GM23248 (cell line): Measurements from ENCODE around the gene MYO3A. TPM values are rescaled to one million over a fixed set of nuclear protein-coding genes. Genes with fewer than 3 reads are reported as not detected.

Source experiments
- DNase-seq: peaks from one replicate; pipeline ENCODE4 v3.0.0-alpha.2; 2015
- H2AFZ ChIP-seq: fragments of 200-600 bp; sonication (generic); 2 replicates; pipeline ENCODE4 v1.6.1; 2016; ENCODE audit warnings: antibody characterized with exemption
- H3F3A ChIP-seq: fragments of 200-600 bp; sonication (generic); 2 replicates; pipeline ENCODE4 v1.6.1; 2016; ENCODE audit warnings: mild to moderate bottlenecking, antibody characterized with exemption, mixed run types; ENCODE audit not compliant: insufficient read depth
- H3K27ac ChIP-seq: fragments of 200-600 bp; sonication (generic); 2 replicates; pipeline ENCODE4 v1.5.1; 2016; ENCODE audit warnings: mild to moderate bottlenecking
- H3K27me3 ChIP-seq: fragments of 200-600 bp; sonication (generic); replicated peaks from 2 replicates; pipeline ENCODE4 v1.6.1; 2016; ENCODE audit warnings: mild to moderate bottlenecking; ENCODE audit not compliant: insufficient read depth
- H3K36me3 ChIP-seq: fragments of 200-600 bp; sonication (generic); 2 replicates; pipeline ENCODE4 v1.6.1; 2016; ENCODE audit warnings: low read depth, mild to moderate bottlenecking
- H3K4me1 ChIP-seq: fragments of 200-600 bp; sonication (generic); 2 replicates; pipeline ENCODE4 v1.6.1; 2016; ENCODE audit warnings: mild to moderate bottlenecking; ENCODE audit not compliant: insufficient read depth
- H3K4me2 ChIP-seq: fragments of 200-600 bp; sonication (generic); one replicate; pipeline ENCODE4 v1.6.1; 2016; ENCODE audit warnings: mild to moderate bottlenecking; ENCODE audit not compliant: unreplicated experiment
- H3K4me3 ChIP-seq: fragments of 200-600 bp; sonication (generic); 2 replicates; pipeline ENCODE4 v1.5.1; 2016; ENCODE audit warnings: mild to moderate bottlenecking
- H3K79me2 ChIP-seq: fragments of 200-600 bp; sonication (generic); 2 replicates; pipeline ENCODE4 v1.6.1; 2016; ENCODE audit warnings: mild to moderate bottlenecking; ENCODE audit not compliant: insufficient read depth
- H3K9ac ChIP-seq: fragments of 200-600 bp; sonication (generic); 2 replicates; pipeline ENCODE4 v1.6.1; 2016; ENCODE audit warnings: mild to moderate bottlenecking
- H3K9me2 ChIP-seq: fragments of 200-600 bp; sonication (generic); 2 replicates; pipeline ENCODE4 v1.6.1; 2016; ENCODE audit warnings: mixed run types, mild to moderate bottlenecking, moderate library complexity; ENCODE audit not compliant: insufficient read depth
- H3K9me3 ChIP-seq: fragments of 200-600 bp; sonication (generic); one replicate; pipeline ENCODE4 v1.6.1; 2017; ENCODE audit warnings: low read depth
- H4K20me1 ChIP-seq: fragments of 200-600 bp; sonication (generic); 2 replicates; pipeline ENCODE4 v1.6.0; 2016; ENCODE audit not compliant: insufficient read depth
- EZH2 ChIP-seq: fragments of 200-600 bp; sonication (generic); IDR thresholded peaks from 2 replicates; pipeline ENCODE4 v1.6.1; 2018; ENCODE audit warnings: antibody characterized with exemption, mild to moderate bottlenecking; ENCODE audit not compliant: insufficient read depth, poor library complexity, severe bottlenecking
- EZH2phosphoT487 ChIP-seq: fragments of 200-600 bp; sonication (generic); IDR thresholded peaks from 2 replicates; pipeline ENCODE4 v1.6.1; 2018; ENCODE audit warnings: antibody characterized with exemption, moderate library complexity, mild to moderate bottlenecking, low read depth; ENCODE audit not compliant: insufficient read depth
- WGBS, 2 experiments: methylation state at CpG; one replicate each; pipeline ENCODE4 v1.1.6; 2015 to 2017; ENCODE audit warnings: low lambda C conversion rate in 2 of 2, low coverage in 1 of 2; ENCODE audit errors: missing lambda C conversion rate in 2 of 2; 5-methylcytosine and 5-hydroxymethylcytosine counted together
- in situ Hi-C: fragments of 300-500 bp; cut with MboI; formaldehyde crosslinking; loops from 2 replicates; pipeline ENCODE4 v1.15.0; 2020
- polyA plus RNA-seq: library from polyadenylated mRNA; unstranded; fragments of >200 nt; fragmentation: Nextera tagmentation; extraction: Ambion mirVana; gene quantifications from 2 replicates; pipeline ENCODE4 v1.2.1, GENCODE V29; 2016
- total RNA-seq: library from RNA; depleted of rRNA; stranded (reverse); fragments of >200 nt; shearing (Covaris generic); gene quantifications from 2 replicates; pipeline ENCODE4 v1.2.3, GENCODE V29; 2014

Gene MYO3A
- total and polyA plus RNA-seq, 2 experiments from 2014 or later, result not detected

GRCh38 chr10:25912866-25913265 is 21.2 kb upstream of the MYO3A start:
- Histone ChIP-seq H3F3A (no peaks in the 10 kb centered on the region), H3K9me2 (no peaks in the 10 kb centered on the region), H3K4me1 (no peaks in the 10 kb centered on the region), H3K9me3 (no peaks in the 10 kb centered on the region), H3K4me3 (no peak overlapping the region), H4K20me1 (no peaks in the 10 kb centered on the region), H3K79me2 (no peaks in the 10 kb centered on the region), H2AFZ (no peak overlapping the region), H3K27me3 (no peaks in the 10 kb centered on the region), H3K36me3 (no peaks in the 10 kb centered on the region), H3K27ac (no peak overlapping the region), H3K4me2 (no peak overlapping the region), H3K9ac (no peak overlapping the region)
- no peak for DNase-seq
- TF ChIP-seq EZH2phosphoT487, result no peak
- TF ChIP-seq EZH2, result no peak
- 0% methylated on average over 2 of the region's 2 CpGs for WGBS, 2 experiments
- in situ Hi-C loops, result no loop called here

- Histone ChIP-seq H3K9ac (no peak overlapping the region), H3K4me1 (no peaks in the 10 kb centered on the region), H3K27me3 (no peaks in the 10 kb centered on the region), H3K4me2 (no peak overlapping the region), H3K9me3 (no peaks in the 10 kb centered on the region), H3K4me3 (no peak overlapping the region), H2AFZ (no peak overlapping the region), H3K9me2 (no peaks in the 10 kb centered on the region), H3F3A (no peaks in the 10 kb centered on the region), H3K79me2 (no peaks in the 10 kb centered on the region), H3K27ac (no peak overlapping the region), H4K20me1 (no peaks in the 10 kb centered on the region), H3K36me3 (no peaks in the 10 kb centered on the region)
- WGBS, 2 experiments, result 14 to 19% methylated on average over 2 of the region's 2 CpGs
- no peak for TF ChIP-seq EZH2phosphoT487
- no peak for TF ChIP-seq EZH2
- in situ Hi-C loops, result no loop called here
- no peak for DNase-seq
These were observed 19.3 kb upstream of the MYO3A start for GRCh38 chr10:25914776-25915175.

- Histone ChIP-seq H3K79me2 (no peaks in the 10 kb centered on the region), H3K4me3 (no peak overlapping the region), H3K9me3 (no peaks in the 10 kb centered on the region), H3K27ac (no peak overlapping the region), H3K4me1 (no peaks in the 10 kb centered on the region), H3K9me2 (no peaks in the 10 kb centered on the region), H2AFZ (no peak overlapping the region), H3K4me2 (no peak overlapping the region), H3K27me3 (peaks cover 12% of the 10 kb centered on the region; the same call in 1 of the 2 replicates), H3F3A (no peaks in the 10 kb centered on the region), H3K9ac (no peak overlapping the region), H3K36me3 (no peaks in the 10 kb centered on the region), H4K20me1 (no peaks in the 10 kb centered on the region)
- WGBS, 2 experiments, result 5 to 9% methylated on average over 14 to 35 of the region's 35 CpGs
- in situ Hi-C loops, result no loop called here
- DNase-seq, result no peak
- TF ChIP-seq EZH2phosphoT487 (no peak), EZH2 (no peak)
These were observed 651 bp downstream of the MYO3A start for GRCh38 chr10:25934621-25935139.

- TF ChIP-seq EZH2phosphoT487 (no peak), EZH2 (no peak)
- no peaks in the 10 kb centered on the region for H3K36me3 ChIP-seq
- H3K9me3 ChIP-seq, result no peaks in the 10 kb centered on the region
- no peak overlapping the region for H3K4me2 ChIP-seq
- DNase-seq, result no peak
- H2AFZ ChIP-seq, result no peak overlapping the region
- H3K9me2 ChIP-seq, result no peaks in the 10 kb centered on the region
- H3K4me3 ChIP-seq, result no peak overlapping the region
- no peaks in the 10 kb centered on the region for H3K79me2 ChIP-seq
- no peaks in the 10 kb centered on the region for H4K20me1 ChIP-seq
- H3K4me1 ChIP-seq, result no peaks in the 10 kb centered on the region
- H3K9ac ChIP-seq, result no peak overlapping the region
- no peaks in the 10 kb centered on the region for H3F3A ChIP-seq
- in situ Hi-C loops, result no loop called here
- peaks cover 12% of the 10 kb centered on the region; the same call in 1 of the 2 replicates for H3K27me3 ChIP-seq
- H3K27ac ChIP-seq, result no peak overlapping the region
These were observed 4.4 kb downstream of the MYO3A start for GRCh38 chr10:25938405-25938804.

GRCh38 chr10:25944771-25945170 is 10.7 kb downstream of the MYO3A start:
- no peaks in the 10 kb centered on the region for H3K27me3 ChIP-seq
- H3K9me3 ChIP-seq, result no peaks in the 10 kb centered on the region
- no peaks in the 10 kb centered on the region for H3K9me2 ChIP-seq
- H3K4me1 ChIP-seq, result no peaks in the 10 kb centered on the region
- no peak overlapping the region for H3K4me2 ChIP-seq
- H4K20me1 ChIP-seq, result no peaks in the 10 kb centered on the region
- H3K4me3 ChIP-seq, result no peak overlapping the region
- H3K79me2 ChIP-seq, result no peaks in the 10 kb centered on the region
- TF ChIP-seq EZH2phosphoT487 (no peak), EZH2 (no peak)
- H3F3A ChIP-seq, result no peaks in the 10 kb centered on the region
- 43 to 51% methylated on average over 2 of the region's 2 CpGs for WGBS, 2 experiments
- no peak for DNase-seq
- no peak overlapping the region for H2AFZ ChIP-seq
- in situ Hi-C loops, result no loop called here
- no peak overlapping the region for H3K27ac ChIP-seq
- no peaks in the 10 kb centered on the region for H3K36me3 ChIP-seq
- H3K9ac ChIP-seq, result no peak overlapping the region
